HEK293 (cell line): ENCODE data around the gene TNFRSF8.

Experiments
- ZNF214 ChIP-seq: fragments of 450-650 bp; formaldehyde crosslinking; IDR thresholded peaks from 2 replicates; pipeline ENCODE4 v1.5.1; 2017; ENCODE audit warnings: missing biosample characterization, mild to moderate bottlenecking, missing genetic modification characterization, borderline replicate concordance
- ZNF623 ChIP-seq: fragments of 450-650 bp; formaldehyde crosslinking; IDR thresholded peaks from 2 replicates; pipeline ENCODE4 v1.5.1; 2016; ENCODE audit warnings: missing biosample characterization, missing genetic modification characterization

DNA sequence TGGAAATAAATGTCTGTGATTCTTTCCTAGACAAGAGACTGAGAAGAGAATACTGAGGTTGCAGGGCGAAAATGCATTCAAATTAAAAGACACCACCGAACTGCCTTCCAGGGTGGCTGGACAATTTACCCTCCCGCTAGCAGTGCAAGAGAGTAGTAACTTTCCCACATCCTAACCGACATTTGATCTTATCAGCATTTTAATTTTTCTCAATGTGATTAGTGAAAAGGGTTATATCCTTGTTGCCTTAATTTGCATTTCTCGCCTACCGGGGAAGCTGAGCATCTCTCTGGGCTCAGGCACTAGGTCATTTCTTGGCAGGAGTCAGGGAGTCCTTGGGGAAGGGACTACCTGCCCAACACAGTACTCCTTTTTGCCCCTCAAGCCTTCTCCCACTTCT, 2.8 kb downstream of the TNFRSF8 start:
- TF ChIP-seq ZNF623 (tag by site-specific recombination): no peak
- TF ChIP-seq ZNF214 (tag by site-specific recombination): no peak
